ENCODE data around the gene IL26.

- TF ChIP-seq POLR2AphosphoS5 (IDR thresholded peaks at IDR 0.05): no peak
- TF ChIP-seq, protein P1, sequence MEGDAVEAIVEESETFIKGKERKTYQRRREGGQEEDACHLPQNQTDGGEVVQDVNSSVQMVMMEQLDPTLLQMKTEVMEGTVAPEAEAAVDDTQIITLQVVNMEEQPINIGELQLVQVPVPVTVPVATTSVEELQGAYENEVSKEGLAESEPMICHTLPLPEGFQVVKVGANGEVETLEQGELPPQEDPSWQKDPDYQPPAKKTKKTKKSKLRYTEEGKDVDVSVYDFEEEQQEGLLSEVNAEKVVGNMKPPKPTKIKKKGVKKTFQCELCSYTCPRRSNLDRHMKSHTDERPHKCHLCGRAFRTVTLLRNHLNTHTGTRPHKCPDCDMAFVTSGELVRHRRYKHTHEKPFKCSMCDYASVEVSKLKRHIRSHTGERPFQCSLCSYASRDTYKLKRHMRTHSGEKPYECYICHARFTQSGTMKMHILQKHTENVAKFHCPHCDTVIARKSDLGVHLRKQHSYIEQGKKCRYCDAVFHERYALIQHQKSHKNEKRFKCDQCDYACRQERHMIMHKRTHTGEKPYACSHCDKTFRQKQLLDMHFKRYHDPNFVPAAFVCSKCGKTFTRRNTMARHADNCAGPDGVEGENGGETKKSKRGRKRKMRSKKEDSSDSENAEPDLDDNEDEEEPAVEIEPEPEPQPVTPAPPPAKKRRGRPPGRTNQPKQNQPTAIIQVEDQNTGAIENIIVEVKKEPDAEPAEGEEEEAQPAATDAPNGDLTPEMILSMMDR (IDR thresholded peaks at IDR 0.05): no peak
Observed at GRCh38 chr12:68189821-68190242, 35.8 kb downstream of the IL26 start.
